ENCODE measurements around the gene ACSL3. TPM values are rescaled to one million over a fixed set of nuclear protein-coding genes. Genes with fewer than 3 reads are reported as not detected.
A peak's percentile ranks its signal among the peaks of the same experiment; 100 is the strongest.

The ACSL3 gene
- polyA plus RNA-seq, 1 experiment: 88.9 TPM

DNA sequence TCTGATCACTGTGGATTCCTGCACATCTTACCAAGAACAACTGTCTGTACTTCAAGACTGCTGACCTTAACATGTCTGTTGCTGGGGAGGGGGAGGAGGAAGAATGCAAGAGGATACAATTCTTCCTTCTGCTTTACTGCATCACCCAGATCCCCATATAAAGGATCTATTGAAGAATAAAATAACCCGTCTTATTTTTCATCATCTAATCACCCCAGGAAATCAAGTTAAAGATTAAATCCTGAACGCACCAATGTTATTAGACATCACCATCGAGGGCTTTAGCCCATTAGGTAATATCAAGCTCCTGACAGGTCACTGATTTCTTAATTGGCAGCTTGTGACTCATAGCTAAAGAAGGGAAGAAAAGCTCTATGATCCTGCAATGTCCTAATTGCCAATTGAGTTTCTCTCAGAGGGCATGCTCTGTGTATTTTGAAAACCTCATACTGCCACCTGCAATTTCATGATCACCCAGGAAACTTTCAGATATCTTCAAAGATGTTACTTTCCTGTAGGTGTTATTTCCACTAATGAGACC lies 115.8 kb downstream of the ACSL3 start:
- ChIA-PET POLR2A (no interaction called here), CTCF (interaction anchor here (0.6 to 0.7 kb wide), 2 partner anchors 219 to 383 kb away, joined by 3 read pairs; no protein-coding TSS in a partner anchor)
- Histone ChIP-seq H3K9me3 (ENCODE audit: control insufficient read depth, insufficient read depth, low read length) (no peaks in the 10 kb centered on the region), H3K27ac (ENCODE audit: low read depth, low read length) (no peak overlapping the region), H3K4me3 (ENCODE audit: low read depth, low read length) (no peak overlapping the region), H3K27me3 (ENCODE audit: control insufficient read depth, insufficient read depth, low read length) (no peaks in the 10 kb centered on the region)
- TF ChIP-seq, protein P1, sequence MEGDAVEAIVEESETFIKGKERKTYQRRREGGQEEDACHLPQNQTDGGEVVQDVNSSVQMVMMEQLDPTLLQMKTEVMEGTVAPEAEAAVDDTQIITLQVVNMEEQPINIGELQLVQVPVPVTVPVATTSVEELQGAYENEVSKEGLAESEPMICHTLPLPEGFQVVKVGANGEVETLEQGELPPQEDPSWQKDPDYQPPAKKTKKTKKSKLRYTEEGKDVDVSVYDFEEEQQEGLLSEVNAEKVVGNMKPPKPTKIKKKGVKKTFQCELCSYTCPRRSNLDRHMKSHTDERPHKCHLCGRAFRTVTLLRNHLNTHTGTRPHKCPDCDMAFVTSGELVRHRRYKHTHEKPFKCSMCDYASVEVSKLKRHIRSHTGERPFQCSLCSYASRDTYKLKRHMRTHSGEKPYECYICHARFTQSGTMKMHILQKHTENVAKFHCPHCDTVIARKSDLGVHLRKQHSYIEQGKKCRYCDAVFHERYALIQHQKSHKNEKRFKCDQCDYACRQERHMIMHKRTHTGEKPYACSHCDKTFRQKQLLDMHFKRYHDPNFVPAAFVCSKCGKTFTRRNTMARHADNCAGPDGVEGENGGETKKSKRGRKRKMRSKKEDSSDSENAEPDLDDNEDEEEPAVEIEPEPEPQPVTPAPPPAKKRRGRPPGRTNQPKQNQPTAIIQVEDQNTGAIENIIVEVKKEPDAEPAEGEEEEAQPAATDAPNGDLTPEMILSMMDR (IDR thresholded peaks at IDR 0.05; ENCODE audit: low read depth, low read length): no peak
- DNase-seq (ENCODE audit: low read depth, low spot score): no peak

DNA sequence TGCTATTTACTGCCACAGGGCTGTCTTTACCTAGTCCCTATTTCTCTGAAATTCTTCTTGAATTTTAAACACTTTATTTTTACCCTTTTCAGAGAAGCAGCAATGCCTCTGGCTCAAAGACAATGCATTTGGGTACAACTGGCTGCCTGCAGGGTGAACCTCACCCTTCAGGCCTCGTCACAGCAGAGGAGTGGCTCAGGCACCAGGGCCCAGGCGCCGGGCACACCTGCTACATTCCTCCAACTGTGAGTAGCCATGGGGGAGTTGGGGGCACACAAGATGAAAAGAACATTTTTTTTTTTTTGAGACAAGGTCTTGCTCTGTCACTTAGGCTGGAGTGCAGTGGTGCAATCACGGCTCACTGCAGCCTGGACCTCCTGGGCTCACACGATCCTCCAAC lies 116.3 kb downstream of the ACSL3 start:
- TF ChIP-seq, protein P1 (IDR thresholded peaks at IDR 0.05; ENCODE audit: low read depth, low read length): no peak
- CTCF ChIA-PET: interaction anchor here (0.7 kb wide), 1 partner anchor 382 kb away, joined by 3 read pairs; no protein-coding TSS in a partner anchor
- no peak for DNase-seq (ENCODE audit: low read depth, low spot score)
- POLR2A ChIA-PET: no interaction called here
- Histone ChIP-seq H3K27me3 (ENCODE audit: control insufficient read depth, insufficient read depth, low read length) (no peaks in the 10 kb centered on the region), H3K4me3 (ENCODE audit: low read depth, low read length) (no peak overlapping the region), H3K9me3 (ENCODE audit: control insufficient read depth, insufficient read depth, low read length) (no peaks in the 10 kb centered on the region), H3K27ac (ENCODE audit: low read depth, low read length) (no peak overlapping the region)

GRCh38 chr2:222978850-222979249 lies 118.0 kb downstream of the ACSL3 start:
- POLR2A ChIA-PET: no interaction called here
- Histone ChIP-seq H3K4me3 (ENCODE audit: low read depth, low read length) (no peak overlapping the region), H3K27me3 (ENCODE audit: control insufficient read depth, insufficient read depth, low read length) (no peaks in the 10 kb centered on the region), H3K9me3 (ENCODE audit: control insufficient read depth, insufficient read depth, low read length) (no peaks in the 10 kb centered on the region), H3K27ac (ENCODE audit: low read depth, low read length) (no peak overlapping the region)
- CTCF ChIA-PET: no interaction called here
- DNase-seq (ENCODE audit: low read depth, low spot score): no peak
- TF ChIP-seq, protein P1 (IDR thresholded peaks at IDR 0.05; ENCODE audit: low read depth, low read length): no peak

- Histone ChIP-seq H3K9me3 (ENCODE audit: control insufficient read depth, insufficient read depth, low read length) (no peaks in the 10 kb centered on the region), H3K4me3 (ENCODE audit: low read depth, low read length) (no peak overlapping the region), H3K27me3 (ENCODE audit: control insufficient read depth, insufficient read depth, low read length) (no peaks in the 10 kb centered on the region), H3K27ac (ENCODE audit: low read depth, low read length) (no peak overlapping the region)
- CTCF ChIA-PET: interaction anchor here (6.5 kb wide), 1 partner anchor 7 kb away, joined by 49 read pairs; no protein-coding TSS in a partner anchor
- DNase-seq (ENCODE audit: low read depth, low spot score): no peak
- POLR2A ChIA-PET: no interaction called here
- TF ChIP-seq, protein P1 (IDR thresholded peaks at IDR 0.05; ENCODE audit: low read depth, low read length): no peak
These were observed 118.6 kb downstream of the ACSL3 start for GRCh38 chr2:222979484-222979883.

DNA sequence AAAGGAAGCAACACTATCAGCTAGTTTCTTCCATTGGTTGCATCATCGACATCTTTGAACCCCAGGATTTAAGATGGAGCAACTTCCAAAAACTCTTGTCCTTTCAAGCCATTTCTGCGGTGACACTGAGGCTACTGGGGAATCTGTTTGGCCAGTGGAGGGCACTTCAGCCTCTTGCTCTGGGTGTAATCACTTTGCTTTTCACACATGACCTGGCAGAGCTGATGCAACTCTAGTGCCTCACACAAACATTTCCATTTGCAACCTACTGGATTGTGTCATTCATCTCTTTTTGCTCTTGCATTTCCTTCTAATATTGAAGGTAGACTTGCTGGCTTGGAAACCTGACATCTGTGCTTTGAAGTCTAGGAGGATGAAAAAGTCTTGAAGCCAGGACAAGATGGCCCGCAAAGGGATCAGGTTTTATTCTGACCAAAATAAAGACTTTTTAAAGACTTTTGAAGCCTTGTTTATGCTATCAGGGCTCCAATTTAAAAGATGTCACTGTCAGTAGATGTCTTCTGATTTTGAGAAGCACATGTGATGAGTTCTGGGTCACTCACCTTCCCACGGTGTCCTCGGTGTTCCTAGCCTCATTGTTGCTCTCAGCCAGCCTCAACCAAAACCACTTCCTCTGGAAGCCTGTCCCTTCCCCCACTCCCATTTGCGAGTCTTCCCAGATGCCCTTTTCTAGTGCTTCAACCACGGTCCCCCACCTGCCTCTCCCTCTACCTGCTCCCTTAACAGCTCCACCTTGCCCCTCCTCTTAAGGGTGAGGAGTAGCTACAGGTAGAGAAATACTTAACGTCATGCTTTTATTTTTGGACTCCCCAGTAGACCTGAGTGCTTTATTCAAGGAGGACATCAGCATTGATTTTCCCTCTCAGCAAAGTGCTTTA lies 121.4 kb downstream of the ACSL3 start:
- ChIA-PET CTCF (interaction anchor here (0.6 to 6.5 kb wide), 9 partner anchors 10 to 815 kb away, joined by 3 to 49 read pairs (median 8); no protein-coding TSS in a partner anchor), POLR2A (interaction anchor here (0.7 kb wide), 1 partner anchor 265 kb away, joined by 3 read pairs; no protein-coding TSS in a partner anchor)
- Histone ChIP-seq H3K27ac (ENCODE audit: low read depth, low read length) (no peak overlapping the region), H3K9me3 (ENCODE audit: control insufficient read depth, insufficient read depth, low read length) (peaks cover 7% of the 10 kb centered on the region; the same call in 1 of the 2 replicates), H3K27me3 (ENCODE audit: control insufficient read depth, insufficient read depth, low read length) (no peaks in the 10 kb centered on the region), H3K4me3 (ENCODE audit: low read depth, low read length) (no peak overlapping the region)
- peak; percentile 47 for DNase-seq (ENCODE audit: low read depth, low spot score)
- TF ChIP-seq, protein P1 (IDR thresholded peaks at IDR 0.05; ENCODE audit: low read depth, low read length): peak; percentile 64

Data from AG04450 (cell line).